ENCODE data around the gene TGFB1I1.
A peak's percentile ranks its signal among the peaks of the same experiment; 100 is the strongest.

Gene TGFB1I1

DNA sequence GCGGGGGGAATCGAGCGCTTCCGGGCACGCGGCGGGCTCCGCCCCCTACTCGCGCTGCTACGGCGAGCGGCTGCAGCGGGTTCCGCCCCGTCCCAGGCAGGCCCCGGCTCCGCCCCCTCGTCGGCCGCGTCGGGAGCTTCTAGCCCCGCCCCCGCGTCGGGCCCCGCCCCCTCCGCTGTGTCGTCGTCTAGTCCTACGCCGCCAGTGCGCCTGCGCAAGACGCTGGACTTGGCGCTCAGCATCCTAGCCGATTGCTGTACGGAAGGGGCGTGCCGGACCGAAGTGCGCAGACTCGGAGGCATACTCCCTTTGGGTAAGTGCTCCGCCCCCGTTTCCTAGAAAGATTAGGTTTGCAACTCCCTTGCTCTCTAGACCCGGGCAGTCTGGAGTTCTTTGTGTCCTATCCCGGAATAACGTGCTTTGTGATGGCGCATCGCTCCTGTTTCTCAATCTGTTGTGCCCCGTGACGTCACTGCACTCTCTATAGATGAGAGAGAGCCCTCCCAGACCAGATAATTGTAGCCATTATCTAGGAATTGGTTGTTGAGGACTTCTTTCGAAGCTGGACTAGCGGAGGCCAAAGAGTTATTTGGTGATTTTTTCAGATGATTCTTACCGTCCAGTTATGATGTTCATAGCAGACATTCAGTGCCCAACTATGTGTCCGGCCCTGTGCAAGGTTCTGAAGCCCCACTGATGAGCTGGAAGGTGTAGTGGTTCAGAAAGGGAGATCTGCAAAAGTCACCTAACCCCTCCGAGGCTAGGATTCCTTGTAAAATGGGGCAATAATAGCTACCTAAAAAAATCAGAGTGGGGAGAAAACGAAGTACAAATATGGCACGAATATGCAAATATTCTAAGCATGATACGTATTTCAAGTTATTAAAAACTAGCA, 12.0 kb upstream of the TGFB1I1 start:
- peak; percentile 82 for ATAC-seq
- TF ChIP-seq, protein P1, sequence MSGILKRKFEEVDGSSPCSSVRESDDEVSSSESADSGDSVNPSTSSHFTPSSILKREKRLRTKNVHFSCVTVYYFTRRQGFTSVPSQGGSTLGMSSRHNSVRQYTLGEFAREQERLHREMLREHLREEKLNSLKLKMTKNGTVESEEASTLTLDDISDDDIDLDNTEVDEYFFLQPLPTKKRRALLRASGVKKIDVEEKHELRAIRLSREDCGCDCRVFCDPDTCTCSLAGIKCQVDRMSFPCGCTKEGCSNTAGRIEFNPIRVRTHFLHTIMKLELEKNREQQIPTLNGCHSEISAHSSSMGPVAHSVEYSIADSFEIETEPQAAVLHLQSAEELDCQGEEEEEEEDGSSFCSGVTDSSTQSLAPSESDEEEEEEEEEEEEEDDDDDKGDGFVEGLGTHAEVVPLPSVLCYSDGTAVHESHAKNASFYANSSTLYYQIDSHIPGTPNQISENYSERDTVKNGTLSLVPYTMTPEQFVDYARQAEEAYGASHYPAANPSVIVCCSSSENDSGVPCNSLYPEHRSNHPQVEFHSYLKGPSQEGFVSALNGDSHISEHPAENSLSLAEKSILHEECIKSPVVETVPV (CRISPR knock-in tag; IDR thresholded peaks at IDR 0.05): 0 out of 2 replicates have a peak, but pooled peaks have one; percentile 27
- TF ChIP-seq ESRRG (CRISPR knock-in tag; IDR thresholded peaks at IDR 0.05) (no peak), ZNF8 (CRISPR knock-in tag; IDR thresholded peaks at IDR 0.05) (no peak)

DNA sequence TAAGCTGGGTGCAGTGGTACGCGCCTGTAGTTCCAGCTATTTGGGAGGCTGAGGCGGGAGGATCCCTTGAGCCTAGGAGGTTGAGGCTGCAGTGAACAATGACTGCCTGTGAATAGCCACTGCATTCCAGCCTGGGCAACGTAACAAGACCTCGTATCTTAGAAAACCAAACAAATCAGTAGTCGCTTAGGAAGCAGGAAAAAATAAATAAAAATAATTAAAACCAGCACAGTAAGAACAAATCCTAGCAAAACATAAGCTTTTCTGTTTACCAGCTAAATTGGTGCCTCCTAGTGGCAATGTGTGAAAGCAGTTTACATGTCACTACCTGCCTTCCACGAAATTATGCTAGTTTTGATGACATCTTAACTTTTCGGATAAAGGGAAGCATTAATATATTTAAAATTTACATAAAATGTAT, 11.4 kb upstream of the TGFB1I1 start:
- TF ChIP-seq, protein P1 (CRISPR knock-in tag; IDR thresholded peaks at IDR 0.05): no peak
- TF ChIP-seq TCF4 (CRISPR knock-in tag; IDR thresholded peaks at IDR 0.05; ENCODE audit: borderline replicate concordance) (no peak), ISL1 (CRISPR knock-in tag; IDR thresholded peaks at IDR 0.05) (no peak), SNAI2 (CRISPR knock-in tag; IDR thresholded peaks at IDR 0.05) (no peak), BACH2 (CRISPR knock-in tag; IDR thresholded peaks at IDR 0.05; ENCODE audit: borderline replicate concordance) (no peak), ZC3H10 (CRISPR knock-in tag; IDR thresholded peaks at IDR 0.05) (no peak), CSDC2 (CRISPR knock-in tag; IDR thresholded peaks at IDR 0.05) (no peak), PPARA (CRISPR knock-in tag; IDR thresholded peaks at IDR 0.05; ENCODE audit: borderline replicate concordance) (no peak)
- TF ChIP-seq, protein P2, sequence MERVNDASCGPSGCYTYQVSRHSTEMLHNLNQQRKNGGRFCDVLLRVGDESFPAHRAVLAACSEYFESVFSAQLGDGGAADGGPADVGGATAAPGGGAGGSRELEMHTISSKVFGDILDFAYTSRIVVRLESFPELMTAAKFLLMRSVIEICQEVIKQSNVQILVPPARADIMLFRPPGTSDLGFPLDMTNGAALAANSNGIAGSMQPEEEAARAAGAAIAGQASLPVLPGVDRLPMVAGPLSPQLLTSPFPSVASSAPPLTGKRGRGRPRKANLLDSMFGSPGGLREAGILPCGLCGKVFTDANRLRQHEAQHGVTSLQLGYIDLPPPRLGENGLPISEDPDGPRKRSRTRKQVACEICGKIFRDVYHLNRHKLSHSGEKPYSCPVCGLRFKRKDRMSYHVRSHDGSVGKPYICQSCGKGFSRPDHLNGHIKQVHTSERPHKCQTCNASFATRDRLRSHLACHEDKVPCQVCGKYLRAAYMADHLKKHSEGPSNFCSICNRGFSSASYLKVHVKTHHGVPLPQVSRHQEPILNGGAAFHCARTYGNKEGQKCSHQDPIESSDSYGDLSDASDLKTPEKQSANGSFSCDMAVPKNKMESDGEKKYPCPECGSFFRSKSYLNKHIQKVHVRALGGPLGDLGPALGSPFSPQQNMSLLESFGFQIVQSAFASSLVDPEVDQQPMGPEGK (CRISPR knock-in tag; IDR thresholded peaks at IDR 0.05; ENCODE audit: borderline replicate concordance): no peak
- TF ChIP-seq, protein P3, sequence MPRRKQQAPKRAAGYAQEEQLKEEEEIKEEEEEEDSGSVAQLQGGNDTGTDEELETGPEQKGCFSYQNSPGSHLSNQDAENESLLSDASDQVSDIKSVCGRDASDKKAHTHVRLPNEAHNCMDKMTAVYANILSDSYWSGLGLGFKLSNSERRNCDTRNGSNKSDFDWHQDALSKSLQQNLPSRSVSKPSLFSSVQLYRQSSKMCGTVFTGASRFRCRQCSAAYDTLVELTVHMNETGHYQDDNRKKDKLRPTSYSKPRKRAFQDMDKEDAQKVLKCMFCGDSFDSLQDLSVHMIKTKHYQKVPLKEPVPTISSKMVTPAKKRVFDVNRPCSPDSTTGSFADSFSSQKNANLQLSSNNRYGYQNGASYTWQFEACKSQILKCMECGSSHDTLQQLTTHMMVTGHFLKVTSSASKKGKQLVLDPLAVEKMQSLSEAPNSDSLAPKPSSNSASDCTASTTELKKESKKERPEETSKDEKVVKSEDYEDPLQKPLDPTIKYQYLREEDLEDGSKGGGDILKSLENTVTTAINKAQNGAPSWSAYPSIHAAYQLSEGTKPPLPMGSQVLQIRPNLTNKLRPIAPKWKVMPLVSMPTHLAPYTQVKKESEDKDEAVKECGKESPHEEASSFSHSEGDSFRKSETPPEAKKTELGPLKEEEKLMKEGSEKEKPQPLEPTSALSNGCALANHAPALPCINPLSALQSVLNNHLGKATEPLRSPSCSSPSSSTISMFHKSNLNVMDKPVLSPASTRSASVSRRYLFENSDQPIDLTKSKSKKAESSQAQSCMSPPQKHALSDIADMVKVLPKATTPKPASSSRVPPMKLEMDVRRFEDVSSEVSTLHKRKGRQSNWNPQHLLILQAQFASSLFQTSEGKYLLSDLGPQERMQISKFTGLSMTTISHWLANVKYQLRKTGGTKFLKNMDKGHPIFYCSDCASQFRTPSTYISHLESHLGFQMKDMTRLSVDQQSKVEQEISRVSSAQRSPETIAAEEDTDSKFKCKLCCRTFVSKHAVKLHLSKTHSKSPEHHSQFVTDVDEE (CRISPR knock-in tag; IDR thresholded peaks at IDR 0.05): no peak
- peak; percentile 6 for ATAC-seq

DNA sequence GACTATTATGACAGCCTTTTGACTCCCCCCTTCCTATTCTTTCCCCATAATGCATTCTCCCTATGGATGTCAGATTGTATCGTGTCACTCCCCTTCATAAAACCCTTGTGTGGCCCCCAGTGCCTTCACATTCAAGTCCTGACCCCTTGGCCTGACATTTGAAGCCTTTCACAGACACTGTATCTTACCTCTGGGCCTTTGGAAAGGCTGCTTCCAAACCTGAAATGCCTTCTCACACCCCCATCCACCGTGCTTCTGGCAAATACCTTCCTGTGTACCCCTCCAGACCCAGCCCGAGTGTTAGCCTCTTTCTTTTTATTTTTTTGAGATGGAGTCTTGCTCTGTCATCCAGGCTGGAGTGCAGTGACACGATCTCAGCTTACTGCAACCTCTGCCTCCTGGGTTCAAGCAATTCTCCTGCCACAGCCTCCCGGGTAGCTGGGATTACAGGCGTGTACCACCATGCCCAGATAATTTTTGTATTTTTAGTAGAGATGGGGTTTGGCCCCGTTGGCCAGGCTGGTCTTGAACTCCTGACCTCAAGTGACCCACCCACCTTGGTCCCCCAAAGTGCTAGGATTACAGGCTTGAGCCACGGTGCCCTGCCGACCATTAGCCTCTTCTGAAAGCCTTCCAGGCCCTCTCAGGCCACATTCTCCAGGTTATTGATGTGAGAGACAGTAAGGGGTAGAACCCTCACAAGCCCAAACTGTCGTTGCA, 10.6 kb upstream of the TGFB1I1 start:
- TF ChIP-seq, protein P1 (CRISPR knock-in tag; IDR thresholded peaks at IDR 0.05): no peak
- no peak for TF ChIP-seq TCF4 (CRISPR knock-in tag; IDR thresholded peaks at IDR 0.05; ENCODE audit: borderline replicate concordance)
- TF ChIP-seq TOX (CRISPR knock-in tag; IDR thresholded peaks at IDR 0.05; ENCODE audit: borderline replicate concordance): no peak
- no peak for TF ChIP-seq ZFP30 (CRISPR knock-in tag; IDR thresholded peaks at IDR 0.05)
- TF ChIP-seq ZNF8 (CRISPR knock-in tag; IDR thresholded peaks at IDR 0.05): no peak
- no peak for ATAC-seq
